GM11168 (cell line): ENCODE data around the gene SMYD3.

Experiments used
- in situ Hi-C: fragments of 300-500 bp; cut with MboI; formaldehyde crosslinking; loops from one replicate; pipeline ENCODE4 v1.12.0; 2022; ENCODE audit warnings: low sequenced_read_pairs; ENCODE audit not compliant: unreplicated experiment

SMYD3 gene

DNA sequence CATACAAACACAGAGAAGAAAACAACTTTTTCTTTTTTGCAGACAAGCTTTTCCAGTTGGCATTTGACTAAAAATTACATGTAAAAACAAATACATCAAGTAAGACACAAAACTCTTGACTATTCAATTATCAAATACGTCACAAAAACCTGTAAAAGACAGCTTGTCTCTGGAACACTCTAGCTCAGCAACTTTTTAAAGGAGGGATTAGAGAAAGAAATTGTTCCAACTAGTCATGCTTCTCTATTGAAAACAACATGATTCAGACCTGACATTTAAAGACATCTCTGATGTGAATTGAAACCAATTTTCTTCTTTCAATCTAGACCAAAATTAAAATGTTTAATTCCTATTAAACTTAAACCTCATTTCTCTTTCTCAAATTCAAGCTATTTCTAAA, 30.3 kb downstream of the SMYD3 start:
- in situ Hi-C loops: no loop called here

DNA sequence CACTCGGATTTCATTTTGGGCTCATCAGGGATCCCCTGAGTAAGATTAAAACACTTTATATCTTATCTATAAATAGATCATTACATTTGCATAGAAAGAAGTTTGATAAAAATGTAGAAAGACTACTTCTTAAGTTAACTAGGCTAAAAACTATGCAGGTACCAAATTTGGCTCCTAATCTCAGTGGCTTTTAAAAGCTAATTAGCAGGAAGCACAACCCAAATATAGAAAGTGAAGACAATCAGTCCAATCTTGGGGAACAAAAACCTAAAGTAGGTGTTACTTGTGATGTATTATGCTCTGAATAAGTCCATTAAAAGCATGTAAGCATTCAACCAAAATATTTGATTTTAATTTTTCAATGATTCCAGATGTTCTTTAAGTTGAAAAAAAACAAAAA, 35.4 kb downstream of the SMYD3 start:
- in situ Hi-C loops: loop anchor here (25.0 kb wide), 1 partner anchor 1309 kb away; the partner anchor contains the start of gene KIF26B

DNA sequence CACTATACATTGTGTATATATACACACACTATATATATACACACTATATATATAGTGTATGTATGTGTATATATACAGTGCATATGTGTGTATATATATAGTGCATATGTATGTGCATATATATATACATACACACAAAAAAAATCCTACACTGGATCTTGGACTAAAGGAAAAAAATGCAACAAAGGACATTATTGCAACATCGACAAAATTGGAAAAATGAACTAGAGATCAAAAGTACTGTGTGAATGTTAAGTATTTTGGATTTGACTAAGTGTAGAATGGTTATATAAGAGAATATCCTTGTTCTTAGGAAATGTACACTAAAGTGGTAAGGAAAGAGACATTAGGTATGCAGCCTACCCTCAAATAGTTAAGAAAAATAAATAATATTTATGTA, 36.5 kb downstream of the SMYD3 start:
- in situ Hi-C loops: loop anchor here (25.0 kb wide), 1 partner anchor 1308 kb away; the partner anchor contains the start of gene KIF26B

DNA sequence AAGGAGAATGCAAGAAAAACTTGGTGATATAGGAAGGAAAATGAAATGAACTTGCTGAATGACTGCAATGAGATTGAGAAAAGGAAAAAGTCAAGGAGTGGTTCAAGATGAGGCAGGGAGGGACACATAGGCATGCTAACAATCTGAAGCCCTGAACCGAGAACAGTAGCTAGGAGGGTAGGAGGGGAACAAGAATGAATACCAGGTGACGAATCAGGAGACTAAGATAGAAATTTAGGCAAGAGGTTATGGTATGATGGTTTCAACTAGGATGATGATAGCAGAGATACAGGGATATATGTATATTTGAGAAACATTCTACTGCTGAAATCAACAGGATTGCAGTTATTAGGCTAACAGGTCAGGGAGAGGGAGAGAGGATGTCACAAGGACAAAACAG, 44.1 kb downstream of the SMYD3 start:
- in situ Hi-C loops: loop anchor here (25.0 kb wide), 1 partner anchor 1301 kb away; the partner anchor contains the start of gene KIF26B

DNA sequence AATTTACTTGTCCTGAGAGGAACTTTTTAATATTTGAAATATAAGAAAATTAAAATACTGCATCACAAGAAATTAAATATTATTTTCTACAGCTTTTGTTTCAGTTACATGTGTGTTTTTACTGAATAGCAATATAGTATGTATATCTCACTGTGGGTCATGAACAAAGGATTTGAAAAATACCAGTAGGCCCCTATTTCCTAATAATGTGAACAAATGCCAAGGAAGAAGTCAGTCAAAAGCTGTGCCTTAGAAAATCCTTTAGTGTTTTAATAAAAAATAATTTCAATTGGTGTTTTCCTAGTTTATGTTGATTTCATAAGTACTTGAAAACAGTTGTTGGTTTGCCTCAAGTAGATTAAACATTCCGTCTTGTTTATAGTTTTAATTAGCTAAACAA, 46.7 kb downstream of the SMYD3 start:
- in situ Hi-C loops: loop anchor here (25.0 kb wide), 1 partner anchor 1298 kb away; the partner anchor contains the start of gene KIF26B

DNA sequence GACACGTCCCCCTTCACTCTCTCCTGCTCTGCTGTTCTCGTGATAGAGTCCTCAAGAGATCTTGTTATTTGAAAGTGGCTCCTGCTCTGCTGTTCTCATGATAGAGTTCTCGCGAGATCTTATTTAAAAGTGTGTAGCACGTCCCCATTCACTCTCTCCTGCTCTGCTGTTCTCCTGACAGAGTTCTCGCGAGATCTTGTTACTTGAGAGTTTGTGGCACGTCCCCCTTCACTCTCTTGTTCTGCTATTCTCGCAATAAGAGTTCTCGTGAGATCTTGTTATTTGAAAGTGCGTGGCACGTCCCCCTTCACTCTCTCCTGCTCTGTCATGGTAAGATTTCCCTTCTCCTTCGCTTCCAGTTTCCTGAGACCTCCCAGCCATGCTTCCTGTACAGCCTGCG, 47.9 kb downstream of the SMYD3 start:
- in situ Hi-C loops: loop anchor here (10.0 to 25.0 kb wide), 2 partner anchors 444 to 1297 kb away; partner anchors contain the start of gene KIF26B

DNA sequence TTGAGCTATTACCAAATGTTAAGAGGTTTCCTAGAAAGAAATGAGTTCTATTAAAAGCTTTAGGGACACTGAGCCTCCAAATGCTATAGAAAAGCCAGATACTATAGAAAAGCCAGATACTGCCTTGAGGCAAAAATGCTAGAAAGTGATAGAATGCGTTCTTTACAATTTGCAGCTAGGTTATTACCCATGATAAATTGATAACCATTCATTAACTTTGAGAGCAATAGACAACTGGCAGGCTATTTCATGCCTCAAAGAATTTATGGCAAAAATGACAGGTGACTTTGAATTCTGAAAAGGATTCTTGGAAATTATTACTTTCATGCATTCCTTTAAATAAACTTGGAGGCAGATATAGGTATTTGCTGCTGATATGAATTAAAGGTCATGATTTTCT, 51.6 kb downstream of the SMYD3 start:
- in situ Hi-C loops: loop anchor here (10.0 to 25.0 kb wide), 2 partner anchors 441 to 1293 kb away; partner anchors contain the start of gene KIF26B

DNA sequence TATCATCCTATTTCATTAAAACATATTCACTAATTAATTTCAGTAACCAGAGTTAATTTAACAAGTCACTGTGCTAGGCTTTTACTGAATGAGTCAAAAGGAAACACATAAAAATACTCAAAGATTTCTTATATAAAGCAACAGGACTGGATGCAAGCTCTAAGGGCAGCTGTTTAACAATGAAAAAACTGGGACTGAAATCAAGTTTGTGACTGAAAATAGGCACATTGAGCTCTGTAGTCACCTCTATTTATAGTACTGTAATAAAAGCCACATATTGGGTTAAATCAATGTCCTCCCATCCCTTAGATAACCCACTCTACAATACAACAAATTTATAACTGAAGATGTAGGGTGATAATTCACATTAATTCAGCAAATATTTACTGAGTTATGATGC, 52.4 kb downstream of the SMYD3 start:
- in situ Hi-C loops: loop anchor here (10.0 to 25.0 kb wide), 2 partner anchors 440 to 1292 kb away; partner anchors contain the start of gene KIF26B

DNA sequence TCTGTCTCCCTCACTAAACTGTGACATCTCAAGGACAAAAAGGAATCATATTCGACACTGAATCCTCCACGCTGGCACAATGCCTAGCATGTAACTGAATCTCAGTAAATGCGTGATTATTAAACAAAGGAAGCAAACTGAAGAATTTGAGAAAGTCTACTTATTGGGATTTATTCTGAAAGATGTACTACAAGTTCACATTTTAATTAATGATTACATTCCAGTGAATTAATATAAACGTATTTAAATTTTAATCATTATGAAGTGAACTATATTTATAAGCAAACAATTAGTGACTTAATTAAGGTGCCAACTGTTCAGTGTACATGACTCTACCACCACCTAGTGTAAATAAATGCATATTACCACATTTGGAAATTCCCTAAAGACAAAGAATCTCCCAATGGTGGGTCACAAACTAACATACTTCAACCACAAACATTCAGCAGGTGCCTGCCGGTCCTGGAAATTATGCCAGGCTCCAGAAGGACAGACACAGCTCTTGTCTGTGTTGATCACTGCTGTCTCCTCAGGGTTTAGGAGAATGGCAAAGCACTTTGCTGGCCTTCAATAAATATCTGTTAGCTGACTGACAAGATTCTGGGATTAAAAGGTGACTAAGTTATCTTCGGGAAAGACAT, 56.3 kb downstream of the SMYD3 start:
- in situ Hi-C loops: loop anchor here (10.0 to 25.0 kb wide), 2 partner anchors 436 to 1288 kb away; partner anchors contain the start of gene KIF26B

DNA sequence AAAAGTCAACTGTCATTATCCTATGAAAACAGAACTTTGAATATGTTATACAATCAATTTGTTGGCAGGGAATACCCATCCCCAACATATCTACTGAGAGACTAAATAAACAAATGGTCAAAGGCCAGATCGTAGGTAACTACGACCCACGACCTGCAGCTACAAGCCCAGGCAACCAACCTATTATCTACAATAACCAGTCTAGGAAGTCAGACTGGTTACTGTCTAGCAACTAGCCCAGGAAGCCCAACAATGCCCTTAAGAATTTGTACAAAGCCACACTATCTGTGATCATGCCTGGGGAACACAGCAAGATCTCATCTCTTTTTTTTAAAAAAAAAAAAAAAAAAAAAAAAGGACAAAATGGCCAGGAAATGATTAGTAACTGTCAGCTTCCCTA, 58.7 kb downstream of the SMYD3 start:
- in situ Hi-C loops: no loop called here

DNA sequence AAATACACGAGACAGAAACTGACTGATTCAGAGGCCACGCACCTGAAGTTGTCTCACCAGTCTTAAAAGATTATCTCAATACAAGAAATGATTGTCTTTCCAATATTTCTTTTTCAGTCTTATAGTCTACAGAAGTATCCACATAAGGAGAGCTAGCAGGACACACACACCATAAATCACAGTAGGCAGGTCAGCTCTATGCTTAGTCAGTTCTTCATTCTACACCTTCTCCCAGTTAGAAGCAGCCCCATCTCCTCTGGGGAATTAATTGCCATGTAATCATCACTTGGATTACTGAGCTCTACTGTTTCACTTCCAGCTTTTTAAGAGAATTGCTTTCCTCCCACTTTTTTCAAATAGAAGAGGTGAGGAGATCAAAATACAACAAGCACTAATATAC, 59.6 kb downstream of the SMYD3 start:
- in situ Hi-C loops: no loop called here

DNA sequence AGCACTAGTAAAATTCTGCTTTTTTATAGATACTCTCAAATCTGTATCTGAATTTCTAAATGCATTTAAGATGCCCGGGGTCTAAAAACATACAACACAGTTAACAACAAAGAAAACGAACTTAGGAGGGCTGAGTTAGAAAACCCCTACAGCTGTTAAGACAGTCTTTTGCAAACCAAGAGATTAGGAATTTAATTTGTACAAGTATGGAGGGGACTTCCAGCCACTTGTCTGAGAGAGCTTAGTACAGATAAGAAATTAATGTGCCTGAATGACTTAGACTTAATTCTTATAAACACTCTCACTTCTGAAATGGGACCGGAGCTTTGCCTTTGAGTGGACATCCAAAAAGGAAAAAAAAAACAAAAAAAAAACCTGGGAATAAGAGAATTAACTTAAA, 61.6 kb downstream of the SMYD3 start:
- in situ Hi-C loops: no loop called here

DNA sequence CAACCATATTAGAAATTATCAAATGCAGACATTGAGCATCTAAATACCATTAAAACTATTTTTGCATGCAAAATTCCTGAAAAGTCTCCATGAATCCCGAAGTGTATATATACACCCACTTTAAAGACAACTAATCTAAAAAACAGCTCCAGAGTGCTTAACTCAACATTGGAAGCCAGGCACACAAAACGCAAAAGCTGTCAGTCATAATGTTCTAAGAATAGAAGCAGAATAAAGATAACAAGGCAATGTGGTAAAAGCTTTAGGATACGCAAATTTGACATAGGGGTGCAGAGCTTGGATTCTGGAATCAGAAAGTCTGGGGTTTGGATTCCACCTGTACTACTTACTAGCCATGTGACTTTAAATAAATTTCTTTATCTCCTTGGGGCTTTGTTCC, 62.5 kb downstream of the SMYD3 start:
- in situ Hi-C loops: no loop called here

DNA sequence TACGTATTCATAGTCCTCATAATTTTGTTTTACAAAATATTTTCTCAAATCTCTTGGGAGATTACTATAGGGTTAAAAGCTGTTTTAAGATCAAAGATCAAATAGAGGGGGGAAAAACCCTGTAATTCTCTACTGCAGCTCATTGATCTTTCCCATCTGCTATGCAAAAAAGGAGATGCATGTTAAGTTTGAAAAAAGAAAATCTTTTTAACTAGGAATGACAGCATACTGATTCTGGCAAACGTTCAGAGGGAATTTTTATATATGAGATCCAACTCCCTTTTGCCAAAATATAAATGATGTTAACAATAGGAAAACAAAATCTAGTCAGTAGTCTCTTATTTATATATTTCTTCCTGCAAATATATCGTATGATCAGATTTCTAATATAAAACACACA, 69.1 kb downstream of the SMYD3 start:
- in situ Hi-C loops: no loop called here

DNA sequence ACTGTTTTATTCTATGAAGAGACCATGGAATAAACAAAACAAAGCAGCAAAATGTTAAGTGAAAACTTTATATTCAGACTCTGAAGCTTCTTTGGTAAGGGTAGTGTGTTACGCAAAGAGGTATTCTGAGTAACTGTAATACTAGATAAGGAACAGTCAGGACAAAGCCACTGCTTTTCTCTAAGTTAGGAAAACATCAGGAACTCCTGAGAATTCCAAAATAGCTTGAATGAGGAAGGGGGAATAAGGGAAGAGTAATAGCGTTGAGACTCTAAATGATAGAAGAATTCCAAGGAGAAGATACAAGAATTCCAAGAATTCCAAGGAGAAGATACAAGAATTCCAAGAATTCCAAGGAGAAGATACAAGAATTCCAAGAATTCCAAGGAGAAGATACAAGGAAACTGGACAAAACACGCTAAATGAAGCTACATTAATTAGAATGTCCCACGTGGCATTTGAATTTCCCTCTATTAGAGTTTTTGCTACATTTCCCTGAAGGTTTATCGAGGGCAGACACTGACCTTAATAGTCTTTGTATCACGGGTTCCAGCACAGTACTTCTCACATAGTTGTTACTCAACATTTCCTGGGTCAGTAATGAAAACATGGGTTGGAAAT, 71.5 kb downstream of the SMYD3 start:
- in situ Hi-C loops: no loop called here

DNA sequence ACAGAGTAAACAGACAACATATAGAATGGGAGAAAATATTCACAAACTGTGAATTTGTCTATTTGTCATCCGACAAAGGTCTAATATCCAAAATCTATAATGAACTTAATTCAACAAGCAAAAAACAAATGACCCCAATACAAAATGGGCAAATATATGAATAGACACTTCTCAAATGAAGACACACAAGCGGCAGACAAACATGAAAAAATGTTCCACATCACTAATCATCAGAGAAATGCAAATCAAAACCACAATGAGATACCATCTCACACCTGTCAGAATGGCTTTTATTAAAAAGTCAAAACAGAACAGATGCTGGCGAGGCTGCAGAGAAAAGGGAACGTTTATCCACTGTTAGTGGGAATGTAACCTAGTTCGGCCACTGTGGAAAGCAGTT, 72.7 kb downstream of the SMYD3 start:
- in situ Hi-C loops: no loop called here

DNA sequence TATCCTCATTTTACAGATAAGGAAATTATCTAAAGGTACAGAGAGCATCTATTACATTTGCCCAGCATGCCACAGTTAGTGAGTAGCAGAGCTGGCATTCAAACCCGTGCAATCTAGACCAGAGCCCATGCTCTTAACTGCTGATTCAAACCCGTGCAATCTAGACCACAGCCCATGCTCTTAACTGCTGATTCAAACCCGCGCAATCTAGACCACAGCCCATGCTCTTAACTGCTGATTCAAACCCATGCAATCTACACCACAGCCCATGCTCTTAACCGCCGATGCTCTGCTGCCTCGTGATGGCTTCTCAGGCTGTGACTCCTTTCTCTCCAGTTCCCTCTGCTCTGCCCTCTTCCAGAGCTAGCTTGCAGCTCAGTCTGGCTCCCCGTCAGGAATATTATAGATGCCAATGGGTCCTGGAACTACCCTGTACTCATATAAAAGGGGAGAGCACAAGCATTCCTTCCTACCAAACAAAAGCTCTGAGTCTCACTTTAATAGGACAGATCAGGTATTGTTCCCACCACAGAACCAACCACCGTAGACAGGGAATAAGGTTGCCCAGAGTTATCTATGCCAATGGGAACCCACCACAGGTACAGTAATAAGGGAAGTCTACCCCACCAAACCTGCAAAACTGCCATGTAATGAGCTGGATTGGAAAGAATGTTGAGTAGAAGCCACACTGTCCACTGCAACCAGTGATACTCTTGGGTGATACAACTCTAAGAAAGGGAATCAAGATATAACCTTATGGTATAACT, 78.4 kb downstream of the SMYD3 start:
- in situ Hi-C loops: no loop called here

DNA sequence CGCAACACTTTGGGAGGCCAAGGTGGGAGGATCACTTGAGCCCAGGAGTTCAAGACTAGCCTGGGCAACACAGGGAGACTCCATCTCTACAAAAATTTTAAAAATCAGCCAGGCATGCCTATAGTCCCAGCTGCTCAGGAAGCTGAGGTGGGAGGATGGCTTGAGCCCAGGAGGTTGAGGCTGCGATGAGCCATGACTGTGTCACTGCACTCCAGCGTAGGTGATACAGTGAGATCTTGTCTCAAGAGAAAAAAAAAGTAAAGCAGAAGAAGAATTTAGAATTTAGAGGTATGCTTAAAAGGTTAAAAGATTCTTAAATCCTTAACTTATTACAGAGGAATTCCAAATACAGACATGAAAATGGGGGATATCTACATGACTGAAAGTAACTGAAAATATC, 79.5 kb downstream of the SMYD3 start:
- in situ Hi-C loops: no loop called here

DNA sequence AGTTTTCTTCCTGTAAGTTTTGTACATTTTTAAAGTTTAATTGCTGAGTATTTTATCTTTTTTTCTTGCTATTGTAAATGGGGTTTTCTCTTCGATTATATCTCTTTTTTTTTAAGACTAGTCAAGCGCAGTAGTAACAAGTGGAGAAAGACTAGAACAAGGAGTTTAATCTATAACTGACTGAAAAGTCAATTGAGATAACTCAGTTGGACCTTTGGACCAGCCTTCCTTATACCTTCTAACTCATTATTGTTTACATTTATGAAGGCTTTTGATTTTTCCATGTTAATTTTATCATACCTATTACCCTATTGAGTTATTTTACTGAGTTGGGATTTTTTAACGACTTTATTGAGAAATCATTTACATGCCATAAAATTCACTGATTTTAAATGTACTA, 81.2 kb downstream of the SMYD3 start:
- in situ Hi-C loops: no loop called here

DNA sequence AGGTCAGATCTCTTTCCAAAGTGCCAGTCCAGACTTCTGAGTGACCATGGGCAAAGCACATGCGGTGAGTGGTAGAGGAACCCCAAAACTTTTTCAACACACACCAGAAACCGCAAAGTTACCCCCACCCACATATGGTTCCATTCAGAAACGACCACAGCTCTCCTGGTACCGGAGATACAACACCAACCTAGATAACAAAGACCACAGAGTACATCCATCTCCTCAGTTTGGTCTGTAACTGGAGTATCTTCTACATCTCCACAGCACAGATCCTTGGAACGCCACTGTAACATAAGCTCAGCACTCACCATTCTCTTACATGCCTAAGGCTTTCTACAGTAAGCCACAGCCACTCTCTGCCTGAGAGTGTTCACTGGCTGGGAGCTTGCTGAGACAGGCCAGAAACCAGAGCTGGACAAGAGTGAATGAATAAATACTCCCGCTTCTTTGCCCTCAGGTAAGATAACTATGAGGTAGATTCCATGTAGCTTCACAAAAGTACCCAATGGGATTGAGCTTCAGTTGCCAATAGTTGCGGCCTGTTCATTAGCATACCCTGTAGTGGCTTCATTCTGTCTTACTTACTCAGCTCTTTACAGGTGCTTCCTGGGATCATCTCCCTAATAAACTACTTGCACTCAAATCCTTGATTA, 81.8 kb downstream of the SMYD3 start:
- in situ Hi-C loops: no loop called here
